GM18951 (cell line): Measurements from ENCODE around the gene GHITM.
"Not testable (repeated sequence)": the region's sequence is repeated elsewhere in the genome, so short reads cannot be mapped to it uniquely, and the experiment has no call there.

Experiments used
- POLR2A ChIP-seq: IDR thresholded peaks from 4 replicates; pipeline ENCODE4 v1.6.1; 2011; ENCODE audit warnings: mild to moderate bottlenecking; ENCODE audit not compliant: insufficient read length, insufficient read depth; ENCODE audit errors: extremely low read depth
- in situ Hi-C: fragments of 300-500 bp; cut with MboI; formaldehyde crosslinking; loops from one replicate; pipeline ENCODE4 v1.12.0; 2022; ENCODE audit warnings: low sequenced_read_pairs, mixed read lengths, inconsistent platforms; ENCODE audit not compliant: unreplicated experiment

GHITM gene

GRCh38 chr10:84176836-84177474, 37.6 kb downstream of the GHITM start:
- TF ChIP-seq POLR2A, result no peak

GRCh38 chr10:84177541-84178141, 38.3 kb downstream of the GHITM start:
- in situ Hi-C loops, result no loop called here
- no peak for TF ChIP-seq POLR2A

More at GRCh38 chr10:84176836-84177474, 37.6 kb downstream of the GHITM start:
- in situ Hi-C loops, result no loop called here

GRCh38 chr10:84178160-84178609, 38.9 kb downstream of the GHITM start:
- TF ChIP-seq POLR2A, result no peak

GRCh38 chr10:84179059-84179710, 39.9 kb downstream of the GHITM start:
- in situ Hi-C loops, result no loop called here
- TF ChIP-seq POLR2A, result no peak

More at GRCh38 chr10:84178160-84178609, 38.9 kb downstream of the GHITM start:
- in situ Hi-C loops, result no loop called here

- in situ Hi-C loops, result not testable (repeated sequence)
Measured at GRCh38 chr10:84180386-84180785, 41.1 kb downstream of the GHITM start.

- in situ Hi-C loops, result no loop called here
Measured at GRCh38 chr10:84181631-84182030, 42.3 kb downstream of the GHITM start.

GRCh38 chr10:84184517-84184916, 45.2 kb downstream of the GHITM start:
- TF ChIP-seq POLR2A, result no peak
- in situ Hi-C loops, result no loop called here

More at GRCh38 chr10:84181631-84182030, 42.3 kb downstream of the GHITM start:
- TF ChIP-seq POLR2A, result no peak

GRCh38 chr10:84185526-84186175, 46.3 kb downstream of the GHITM start:
- in situ Hi-C loops, result no loop called here
- no peak for TF ChIP-seq POLR2A

- TF ChIP-seq POLR2A, result no peak
- in situ Hi-C loops, result no loop called here
Measured at GRCh38 chr10:84188815-84189214, 49.5 kb downstream of the GHITM start.

- TF ChIP-seq POLR2A, result no peak
- in situ Hi-C loops, result no loop called here
Measured at GRCh38 chr10:84190621-84191020, 51.3 kb downstream of the GHITM start.

- TF ChIP-seq POLR2A, result no peak
- in situ Hi-C loops, result no loop called here
Measured at GRCh38 chr10:84191106-84191505, 51.8 kb downstream of the GHITM start.

GRCh38 chr10:84193327-84193726, 54.0 kb downstream of the GHITM start:
- in situ Hi-C loops, result no loop called here

GRCh38 chr10:84193846-84194423, 54.6 kb downstream of the GHITM start:
- in situ Hi-C loops, result no loop called here
- TF ChIP-seq POLR2A, result no peak

More at GRCh38 chr10:84193327-84193726, 54.0 kb downstream of the GHITM start:
- no peak for TF ChIP-seq POLR2A
